T-helper 2 cell treated with Interferon-gamma antibody and Interleukin-4, amounts not matched to agents 5 μg/mL and 100 μg/mL, for 36 hours (primary cell): Measurements from ENCODE around the gene TBL1XR1.

Experiments used
- DNase-seq: peaks from one replicate; pipeline ENCODE4 v3.0.0; 2021; ENCODE audit warnings: low spot score
- H3K27ac Mint-ChIP-seq: one replicate; pipeline ENCODE4 v1.8.0; 2021; ENCODE audit warnings: mild to moderate bottlenecking, mixed read lengths
- H3K27me3 Mint-ChIP-seq: one replicate; pipeline ENCODE4 v1.8.0; 2021; ENCODE audit warnings: low read depth, mixed read lengths
- H3K36me3 Mint-ChIP-seq: one replicate; pipeline ENCODE4 v1.8.0; 2021; ENCODE audit warnings: low read depth, mixed read lengths
- H3K4me1 Mint-ChIP-seq: one replicate; pipeline ENCODE4 v1.8.0; 2021; ENCODE audit warnings: low read depth, mixed read lengths
- H3K4me3 Mint-ChIP-seq: one replicate; pipeline ENCODE4 v1.8.0; 2022; ENCODE audit warnings: mild to moderate bottlenecking, moderate library complexity, mixed read lengths
- H3K9me3 Mint-ChIP-seq: one replicate; pipeline ENCODE4 v1.8.0; 2021; ENCODE audit warnings: mixed read lengths

Gene TBL1XR1

DNA sequence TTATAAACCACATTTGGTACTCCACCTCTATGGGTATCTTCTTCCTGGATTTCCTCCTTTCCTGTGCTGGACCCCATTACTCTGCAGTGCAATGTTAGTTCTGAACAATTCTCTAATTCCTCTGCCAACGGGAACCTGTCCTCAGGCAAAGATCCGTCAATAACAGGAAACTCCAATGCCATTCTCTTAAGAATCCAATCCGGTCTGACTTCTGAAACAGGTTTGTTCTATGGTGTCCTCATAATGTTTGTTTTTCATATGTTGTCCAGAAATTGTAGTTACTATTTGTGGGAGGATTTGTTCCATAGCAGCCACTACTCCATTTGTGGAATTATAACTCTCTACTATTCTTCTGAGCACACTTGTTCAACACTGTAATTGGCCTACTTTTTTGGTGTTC is 112.7 kb downstream of the TBL1XR1 start:
- H3K9me3 Mint-ChIP-seq, result no peaks in the 10 kb centered on the region
- H3K27me3 Mint-ChIP-seq, result no peaks in the 10 kb centered on the region
- H3K4me1 Mint-ChIP-seq, result peaks cover 35% of the 10 kb centered on the region

DNA sequence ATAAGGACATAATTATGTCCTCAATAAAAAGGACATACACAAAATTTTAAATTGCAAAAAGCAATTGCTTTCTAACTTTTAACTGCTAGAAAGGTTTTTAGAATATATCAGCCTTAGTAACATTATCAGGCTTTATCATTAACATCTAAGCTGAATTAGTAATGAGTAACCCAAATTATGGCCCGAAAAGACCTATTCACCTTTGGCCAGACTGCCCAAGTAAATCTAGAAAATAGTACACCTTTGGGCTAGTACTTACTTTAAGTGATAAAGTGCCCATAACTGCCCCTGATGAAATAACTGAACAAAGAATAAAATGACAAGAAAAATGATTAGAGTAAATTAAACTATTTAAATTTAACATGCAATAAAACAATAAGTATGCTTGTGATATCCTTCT is 117.2 kb downstream of the TBL1XR1 start:
- Mint-ChIP-seq H3K27me3 (no peaks in the 10 kb centered on the region), H3K4me3 (no peak overlapping the region), H3K4me1 (peaks cover 19% of the 10 kb centered on the region), H3K36me3 (peaks cover 32% of the 10 kb centered on the region), H3K9me3 (no peaks in the 10 kb centered on the region), H3K27ac (no peak overlapping the region)
- DNase-seq, result no peak

More for the DNA sequence above, 112.7 kb downstream of the TBL1XR1 start:
- H3K36me3 Mint-ChIP-seq, result peaks cover 34% of the 10 kb centered on the region
- no peak overlapping the region for H3K27ac Mint-ChIP-seq
- DNase-seq, result no peak
- H3K4me3 Mint-ChIP-seq, result no peak overlapping the region

DNA sequence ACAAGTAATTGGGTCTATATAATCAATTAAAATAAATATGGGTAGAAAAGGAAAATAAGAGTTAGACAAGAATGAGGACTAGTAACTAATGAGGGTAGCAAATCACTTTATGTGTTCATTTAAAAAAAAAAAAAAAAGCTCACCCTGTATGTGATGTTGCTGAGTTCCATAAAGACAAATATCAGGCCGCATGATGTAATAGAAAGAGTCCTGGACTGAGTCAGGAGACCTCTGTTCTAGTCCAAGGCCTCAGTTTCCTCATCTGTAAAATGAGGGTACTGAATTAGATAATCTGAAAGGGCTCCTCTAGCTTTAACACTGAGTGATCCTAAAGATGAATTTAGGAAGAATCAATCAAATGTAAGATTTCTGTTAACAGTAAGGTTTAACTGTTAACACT is 117.6 kb downstream of the TBL1XR1 start:
- no peak overlapping the region for H3K4me3 Mint-ChIP-seq
- no peaks in the 10 kb centered on the region for H3K9me3 Mint-ChIP-seq
- no peaks in the 10 kb centered on the region for H3K27me3 Mint-ChIP-seq
- H3K27ac Mint-ChIP-seq, result no peak overlapping the region
- no peak for DNase-seq
- peaks cover 29% of the 10 kb centered on the region for H3K36me3 Mint-ChIP-seq
- H3K4me1 Mint-ChIP-seq, result peaks cover 15% of the 10 kb centered on the region

DNA sequence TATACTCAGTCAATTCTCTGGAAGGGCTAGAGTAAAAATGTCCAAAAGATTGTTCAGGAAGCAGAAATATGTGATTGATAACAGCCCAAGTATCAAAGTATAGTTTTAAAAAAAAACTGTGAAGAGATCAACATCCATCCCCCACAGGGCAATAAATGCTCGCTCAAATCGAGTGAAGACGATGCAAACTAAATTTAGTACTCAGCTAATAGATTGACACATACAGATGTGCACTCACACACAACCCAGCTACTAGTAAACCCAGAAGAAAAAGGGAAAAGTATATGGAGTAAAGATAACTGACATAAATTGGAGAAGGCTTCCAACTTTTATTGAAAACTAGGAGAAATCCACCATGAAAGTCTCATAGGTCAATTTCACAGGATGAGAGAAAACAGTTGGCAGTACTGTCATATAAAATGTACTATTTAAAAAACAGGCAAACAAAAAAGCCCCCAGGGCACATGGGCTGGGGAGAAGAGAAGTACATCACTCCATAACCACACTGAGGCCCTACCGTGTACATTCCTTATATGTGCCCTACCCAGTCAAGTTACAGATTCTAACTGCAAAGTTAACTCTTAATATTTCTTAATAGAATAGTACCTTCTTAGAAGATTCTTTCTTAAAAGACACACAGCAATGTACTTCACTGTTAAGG is 125.7 kb downstream of the TBL1XR1 start:
- DNase-seq, result no peak
- Mint-ChIP-seq H3K27ac (no peak overlapping the region), H3K4me1 (peaks cover 20% of the 10 kb centered on the region), H3K27me3 (no peaks in the 10 kb centered on the region), H3K4me3 (no peak overlapping the region), H3K9me3 (no peaks in the 10 kb centered on the region), H3K36me3 (peaks cover 13% of the 10 kb centered on the region)

DNA sequence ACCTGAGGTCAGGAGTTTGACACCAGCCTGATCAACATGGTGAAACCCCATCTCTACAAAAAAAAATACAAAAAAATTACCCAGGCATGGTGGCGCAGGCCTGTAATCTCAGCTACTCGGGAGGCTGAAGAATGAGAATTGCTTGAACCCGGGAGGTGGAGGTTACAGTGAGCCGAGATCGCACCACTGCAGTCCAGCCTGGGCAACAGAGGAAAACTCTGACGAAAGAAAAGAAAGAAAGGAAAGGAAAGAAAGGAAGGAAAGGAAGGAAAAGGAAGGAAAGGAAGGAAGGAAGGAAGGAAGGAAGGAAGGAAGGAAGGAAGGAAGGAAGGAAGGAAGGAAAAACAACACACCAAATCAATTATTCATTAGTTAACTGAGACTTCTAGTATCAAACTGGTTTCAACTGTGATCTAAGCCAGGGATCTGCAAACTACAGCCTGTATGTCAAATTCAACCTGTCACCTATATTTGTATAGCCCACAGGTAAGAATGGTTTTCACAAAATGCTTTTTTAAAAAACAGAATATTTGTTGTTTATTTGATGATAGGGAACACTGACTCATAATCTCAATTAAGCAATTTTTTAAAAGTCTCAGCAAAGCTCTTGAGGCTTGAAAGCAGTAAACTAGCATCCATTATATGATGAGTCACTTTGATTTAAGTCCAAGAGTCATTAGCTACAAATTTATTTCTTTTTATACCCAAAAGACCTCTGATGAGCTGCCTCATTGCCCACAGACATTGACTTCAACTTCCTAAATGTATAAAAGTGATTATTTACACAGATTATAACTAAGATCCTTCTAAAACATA is 127.6 kb downstream of the TBL1XR1 start:
- DNase-seq, result no peak
- Mint-ChIP-seq H3K9me3 (no peaks in the 10 kb centered on the region), H3K27me3 (no peaks in the 10 kb centered on the region), H3K4me1 (peaks cover 27% of the 10 kb centered on the region), H3K36me3 (peaks cover 6% of the 10 kb centered on the region), H3K27ac (no peak overlapping the region), H3K4me3 (no peak overlapping the region)

DNA sequence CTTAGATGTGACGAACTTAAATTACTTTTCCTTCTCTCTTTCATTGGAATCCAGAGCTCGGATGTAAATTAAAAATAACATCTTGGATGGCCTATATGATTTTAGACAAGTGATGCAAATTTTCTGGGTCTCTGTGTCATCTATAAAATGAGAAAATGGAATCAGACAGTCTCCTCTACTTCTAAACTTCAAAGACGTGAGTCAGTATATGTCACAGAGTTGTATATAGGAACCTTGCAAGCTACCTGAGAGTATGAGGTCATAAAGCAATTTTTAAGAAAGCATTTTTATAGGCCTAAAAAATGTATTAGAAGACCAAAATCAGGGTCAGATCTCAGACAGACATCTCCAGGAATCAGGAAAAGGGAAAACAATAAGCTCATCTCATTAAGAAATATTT is 128.3 kb downstream of the TBL1XR1 start:
- no peak for DNase-seq
- H3K36me3 Mint-ChIP-seq, result peaks cover 6% of the 10 kb centered on the region
- H3K27ac Mint-ChIP-seq, result no peak overlapping the region
- no peak overlapping the region for H3K4me3 Mint-ChIP-seq
- H3K4me1 Mint-ChIP-seq, result peaks cover 27% of the 10 kb centered on the region
- H3K9me3 Mint-ChIP-seq, result no peaks in the 10 kb centered on the region
- no peaks in the 10 kb centered on the region for H3K27me3 Mint-ChIP-seq

DNA sequence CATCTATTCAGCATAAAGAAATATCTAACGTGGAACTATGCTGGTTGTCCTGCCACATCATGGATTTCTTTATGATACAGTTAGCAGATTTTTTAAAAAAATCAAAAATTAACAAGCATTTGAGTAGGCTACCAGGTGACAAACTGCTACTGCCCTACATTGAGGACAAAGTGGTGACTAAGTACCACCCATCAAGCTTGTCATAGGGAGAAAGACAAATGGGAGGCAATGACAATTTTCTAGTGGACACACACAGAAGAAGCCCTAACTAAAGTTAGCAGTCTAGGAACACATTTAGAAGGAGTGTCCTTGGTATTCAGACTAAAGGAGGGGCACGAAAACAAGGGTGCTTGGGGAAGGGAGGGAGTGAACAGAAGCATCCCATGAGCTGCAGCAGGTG is 131.2 kb downstream of the TBL1XR1 start:
- DNase-seq, result no peak
- Mint-ChIP-seq H3K4me3 (no peak overlapping the region), H3K4me1 (peaks cover 29% of the 10 kb centered on the region), H3K36me3 (peaks cover 19% of the 10 kb centered on the region), H3K27ac (no peak overlapping the region), H3K27me3 (no peaks in the 10 kb centered on the region), H3K9me3 (no peaks in the 10 kb centered on the region)

DNA sequence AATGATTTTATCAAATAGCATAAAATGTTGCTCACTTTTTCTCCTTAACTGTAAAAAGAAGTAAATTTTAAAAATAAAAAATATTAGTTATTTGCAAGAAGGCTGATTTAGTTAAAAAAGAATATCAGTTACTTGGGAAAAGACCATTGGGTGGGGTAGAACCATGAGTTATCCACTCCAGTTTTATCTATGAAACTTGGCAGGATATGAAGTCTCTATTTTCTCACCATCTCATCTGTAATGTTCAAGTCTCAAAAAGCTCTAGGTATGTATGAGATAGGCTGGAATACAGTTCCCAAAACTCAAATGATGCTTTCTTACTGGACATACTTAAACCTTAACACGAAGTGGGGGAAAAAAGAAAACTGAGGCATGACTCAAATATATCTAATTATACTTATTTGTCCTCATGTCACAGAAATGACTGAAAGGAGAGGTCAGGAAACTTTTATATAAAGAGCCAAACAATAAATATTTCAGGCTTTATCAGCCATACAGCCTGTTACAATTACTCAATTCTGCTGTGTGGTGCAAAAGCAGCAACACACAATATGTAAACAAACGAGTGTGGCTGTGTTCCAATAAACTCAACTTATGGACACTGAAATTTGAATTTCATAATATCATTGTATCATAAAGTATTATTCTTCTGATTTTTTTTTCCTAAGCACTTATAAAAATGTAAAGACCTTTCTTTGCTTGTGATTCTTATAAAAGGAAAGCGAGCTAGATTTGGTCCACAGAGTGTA is 131.8 kb downstream of the TBL1XR1 start:
- Mint-ChIP-seq H3K27me3 (no peaks in the 10 kb centered on the region), H3K9me3 (no peaks in the 10 kb centered on the region), H3K4me3 (no peak overlapping the region), H3K4me1 (peaks cover 28% of the 10 kb centered on the region), H3K36me3 (peaks cover 19% of the 10 kb centered on the region), H3K27ac (no peak overlapping the region)
- no peak for DNase-seq

DNA sequence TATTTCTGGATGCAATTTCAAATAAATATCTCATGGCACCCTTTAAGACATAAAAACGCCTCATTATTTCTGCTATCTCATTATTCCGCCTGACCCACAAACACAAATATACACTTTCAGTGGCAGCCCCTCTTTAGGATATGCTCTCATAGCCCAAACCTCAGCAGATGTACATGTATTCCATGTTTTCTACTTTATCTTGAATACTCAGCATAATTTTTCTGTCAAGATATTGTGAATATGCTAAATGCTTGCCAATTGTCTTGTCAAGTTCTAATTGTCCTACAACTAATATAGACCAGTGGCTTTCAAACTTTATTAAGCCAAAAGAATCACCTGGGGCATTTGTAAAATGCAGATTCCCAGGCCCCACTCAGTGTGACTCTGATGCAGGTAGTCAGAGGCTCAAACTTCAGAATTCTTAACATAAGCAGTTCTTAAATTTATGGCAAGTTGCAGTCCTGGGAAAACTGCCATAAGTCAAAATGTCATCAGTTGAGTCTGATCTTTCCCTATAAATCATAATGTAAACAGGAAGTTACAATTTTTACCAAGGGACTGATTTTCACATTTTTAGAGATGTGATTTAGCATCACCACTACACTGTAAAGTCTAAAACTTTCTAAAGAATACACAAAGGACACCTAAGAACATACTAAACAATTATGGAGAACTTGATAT is 135.1 kb downstream of the TBL1XR1 start:
- Mint-ChIP-seq H3K4me1 (peaks cover 19% of the 10 kb centered on the region), H3K4me3 (no peak overlapping the region), H3K36me3 (peaks cover 28% of the 10 kb centered on the region), H3K27me3 (no peaks in the 10 kb centered on the region), H3K9me3 (no peaks in the 10 kb centered on the region), H3K27ac (no peak overlapping the region)
- DNase-seq, result no peak

DNA sequence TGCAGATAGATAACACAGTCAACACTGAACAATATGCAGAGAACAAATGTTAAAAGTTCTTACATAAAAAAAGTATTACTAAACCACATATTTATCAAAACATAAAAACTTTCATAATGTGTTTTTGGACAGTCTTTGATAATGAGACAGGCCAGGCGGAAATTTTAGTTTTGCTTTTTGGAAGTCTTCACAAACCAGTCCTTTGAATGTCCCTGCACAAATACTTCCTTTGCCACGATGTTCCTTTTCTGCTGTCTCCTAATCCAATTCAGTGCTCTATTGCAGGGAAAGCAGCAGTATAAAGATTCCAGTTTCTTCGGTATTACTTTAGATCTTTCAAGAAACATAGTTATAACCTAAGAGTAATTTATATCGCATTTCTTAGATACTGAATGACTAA is 135.9 kb downstream of the TBL1XR1 start:
- Mint-ChIP-seq H3K36me3 (peaks cover 28% of the 10 kb centered on the region), H3K4me3 (no peak overlapping the region), H3K27ac (no peak overlapping the region), H3K27me3 (no peaks in the 10 kb centered on the region), H3K4me1 (peaks cover 16% of the 10 kb centered on the region), H3K9me3 (no peaks in the 10 kb centered on the region)
- no peak for DNase-seq

DNA sequence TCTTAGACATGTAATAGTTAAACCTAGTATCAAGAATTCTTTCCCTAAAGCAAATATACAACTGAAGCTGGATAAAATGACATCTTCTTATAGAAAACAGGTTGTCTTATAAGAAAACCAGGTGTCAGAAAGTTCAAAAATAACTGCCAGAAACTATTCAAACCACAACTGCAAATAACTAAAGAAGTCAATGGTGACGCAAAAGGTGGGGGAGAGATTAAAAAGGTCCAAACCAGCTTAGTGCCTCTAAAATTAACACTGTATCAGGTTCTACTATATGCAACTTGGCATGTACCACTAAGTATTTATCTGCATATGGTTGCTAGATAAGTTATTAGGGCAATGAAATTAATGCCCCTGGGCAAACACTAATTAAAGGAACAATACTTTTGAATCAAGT is 136.8 kb downstream of the TBL1XR1 start:
- Mint-ChIP-seq H3K36me3 (peaks cover 28% of the 10 kb centered on the region), H3K9me3 (no peaks in the 10 kb centered on the region), H3K4me3 (no peak overlapping the region), H3K27me3 (no peaks in the 10 kb centered on the region), H3K4me1 (peaks cover 13% of the 10 kb centered on the region), H3K27ac (no peak overlapping the region)
- DNase-seq, result no peak

DNA sequence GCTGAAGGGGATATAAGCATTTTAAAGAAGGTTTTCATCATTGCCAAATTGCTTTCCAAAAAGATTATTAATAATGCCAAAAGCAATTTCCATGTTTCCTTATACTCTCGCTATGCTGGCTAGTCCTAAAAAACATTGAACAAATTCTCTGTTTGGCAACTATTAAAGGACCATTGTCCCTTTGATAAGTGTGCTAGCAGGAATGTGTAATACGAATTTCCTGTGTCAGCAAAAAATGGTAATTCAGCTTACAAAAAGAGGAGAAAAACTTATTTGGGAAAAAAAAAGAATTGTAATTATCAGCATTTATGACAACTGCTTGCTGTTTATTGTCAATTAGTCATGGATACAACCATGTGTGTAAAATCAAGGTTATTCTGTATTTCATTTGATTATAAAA is 138.6 kb downstream of the TBL1XR1 start:
- H3K4me3 Mint-ChIP-seq, result no peak overlapping the region
- peaks cover 24% of the 10 kb centered on the region for H3K36me3 Mint-ChIP-seq
- H3K9me3 Mint-ChIP-seq, result no peaks in the 10 kb centered on the region
- H3K4me1 Mint-ChIP-seq, result peaks cover 16% of the 10 kb centered on the region
- no peak for DNase-seq
- no peak overlapping the region for H3K27ac Mint-ChIP-seq
- H3K27me3 Mint-ChIP-seq, result no peaks in the 10 kb centered on the region

DNA sequence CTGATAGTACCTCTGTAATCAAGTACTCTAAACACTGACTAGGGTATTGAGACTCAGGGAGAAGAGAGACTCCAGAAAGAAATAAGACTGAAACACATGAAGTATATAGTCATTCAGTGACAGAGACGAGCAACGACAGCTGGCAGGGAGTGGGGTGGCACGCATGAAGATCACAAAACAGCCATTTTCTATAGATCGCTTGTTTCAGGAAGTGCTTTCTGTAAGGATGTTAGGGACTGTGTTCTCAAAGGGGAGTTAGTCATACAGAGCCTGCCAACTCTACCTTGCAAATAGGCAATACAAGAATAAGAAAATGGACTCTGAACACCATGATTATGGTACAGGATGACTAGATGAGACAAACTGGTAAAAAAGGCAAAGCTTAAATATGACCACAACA is 139.5 kb downstream of the TBL1XR1 start:
- peak; percentile 53 for DNase-seq

DNA sequence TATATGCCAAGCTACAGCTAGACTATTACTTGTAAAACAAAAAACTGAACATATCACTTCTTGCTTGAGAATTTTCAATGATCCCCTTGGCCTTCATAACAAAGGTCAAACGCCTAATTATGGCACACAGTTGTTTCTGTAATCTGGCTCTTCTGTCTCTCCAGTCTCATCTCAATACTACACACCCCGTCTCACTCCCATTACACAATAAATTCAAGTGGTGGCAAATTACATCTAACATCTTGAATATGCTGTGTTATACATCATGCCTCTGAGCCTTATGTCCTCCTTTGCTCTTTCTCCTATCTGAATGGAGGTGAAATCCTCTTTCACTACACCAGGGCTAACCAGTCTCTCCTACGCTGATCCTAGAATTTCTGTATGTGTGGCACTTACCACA is 140.4 kb downstream of the TBL1XR1 start:
- Mint-ChIP-seq H3K4me3 (no peak overlapping the region), H3K9me3 (no peaks in the 10 kb centered on the region), H3K4me1 (peaks cover 12% of the 10 kb centered on the region), H3K27ac (no peak overlapping the region), H3K27me3 (no peaks in the 10 kb centered on the region), H3K36me3 (peaks cover 23% of the 10 kb centered on the region)
- DNase-seq, result no peak

More for the DNA sequence above, 139.5 kb downstream of the TBL1XR1 start:
- no peaks in the 10 kb centered on the region for H3K9me3 Mint-ChIP-seq
- peaks cover 25% of the 10 kb centered on the region for H3K36me3 Mint-ChIP-seq
- no peaks in the 10 kb centered on the region for H3K27me3 Mint-ChIP-seq
- no peak overlapping the region for H3K27ac Mint-ChIP-seq
- no peak overlapping the region for H3K4me3 Mint-ChIP-seq
- H3K4me1 Mint-ChIP-seq, result peaks cover 16% of the 10 kb centered on the region
